BLaER1 (cell line): ENCODE measurements around the gene ADGRF1.
"Not testable (repeated sequence)": the region's sequence is repeated elsewhere in the genome, so short reads cannot be mapped to it uniquely, and the experiment has no call there.

Experiments
- H3K27ac ChIP-seq: shearing (Covaris generic); formaldehyde crosslinking; 2 replicates; pipeline ENCODE4 v1.8.1; 2022
- H3K27me3 ChIP-seq: shearing (Covaris generic); formaldehyde crosslinking; 2 replicates; pipeline ENCODE4 v1.8.1; 2022
- H3K36me3 ChIP-seq: shearing (Covaris generic); formaldehyde crosslinking; 2 replicates; pipeline ENCODE4 v1.8.1; 2022
- H3K4me1 ChIP-seq: shearing (Covaris generic); formaldehyde crosslinking; 2 replicates; pipeline ENCODE4 v1.8.1; 2022
- H3K4me2 ChIP-seq: shearing (Covaris generic); formaldehyde crosslinking; 2 replicates; pipeline ENCODE4 v1.8.1; 2022
- H3K4me3 ChIP-seq: shearing (Covaris generic); formaldehyde crosslinking; 2 replicates; pipeline ENCODE4 v1.8.1; 2022
- H3K9ac ChIP-seq: shearing (Covaris generic); formaldehyde crosslinking; 2 replicates; pipeline ENCODE4 v1.8.1; 2022
- H3K9me3 ChIP-seq: shearing (Covaris generic); formaldehyde crosslinking; 2 replicates; pipeline ENCODE4 v1.8.1; 2022
- H4K20me1 ChIP-seq: shearing (Covaris generic); formaldehyde crosslinking; 2 replicates; pipeline ENCODE4 v1.8.1; 2022
- Cebpa-rat ChIP-seq: shearing (Covaris generic); IDR thresholded peaks from 2 replicates; pipeline ENCODE4 v1.8.1; 2022

The ADGRF1 gene

GRCh38 chr6:47007657-47008396 is 34.3 kb downstream of the ADGRF1 start:
- Histone ChIP-seq H3K9me3 (no peaks in the 10 kb centered on the region), H3K4me2 (no peak overlapping the region), H3K36me3 (no peaks in the 10 kb centered on the region)

DNA sequence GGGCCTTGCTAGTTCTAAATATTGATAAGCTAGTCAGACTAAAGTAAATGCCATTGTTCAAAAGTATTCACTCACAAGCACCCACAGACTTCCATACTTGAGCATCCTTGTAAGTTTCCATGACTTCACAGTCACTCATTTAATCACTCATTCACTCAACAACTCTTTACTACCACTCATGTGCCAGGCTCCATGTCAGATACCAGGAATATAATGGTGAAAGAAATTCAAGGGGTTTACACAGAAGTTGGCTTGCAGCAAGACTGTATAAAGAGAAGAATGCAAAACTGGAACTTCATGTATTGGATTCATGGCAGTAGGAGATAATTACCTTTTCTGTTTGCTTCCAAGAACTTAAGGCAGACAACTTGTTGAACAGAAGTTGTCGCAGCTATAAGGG is 36.6 kb downstream of the ADGRF1 start:
- Histone ChIP-seq H3K9ac (no peak overlapping the region), H3K4me2 (no peak overlapping the region), H3K27ac (no peak overlapping the region), H3K9me3 (no peaks in the 10 kb centered on the region), H3K4me3 (no peak overlapping the region), H3K27me3 (no peaks in the 10 kb centered on the region), H3K36me3 (no peaks in the 10 kb centered on the region), H3K4me1 (no peaks in the 10 kb centered on the region), H4K20me1 (no peaks in the 10 kb centered on the region)
- no peak for TF ChIP-seq Cebpa-rat

More at GRCh38 chr6:47007657-47008396, 34.3 kb downstream of the ADGRF1 start:
- Histone ChIP-seq H3K9ac (no peak overlapping the region), H3K27me3 (no peaks in the 10 kb centered on the region), H3K4me1 (no peaks in the 10 kb centered on the region), H3K27ac (no peak overlapping the region), H3K4me3 (no peak overlapping the region), H4K20me1 (no peaks in the 10 kb centered on the region)
- no peak for TF ChIP-seq Cebpa-rat

DNA sequence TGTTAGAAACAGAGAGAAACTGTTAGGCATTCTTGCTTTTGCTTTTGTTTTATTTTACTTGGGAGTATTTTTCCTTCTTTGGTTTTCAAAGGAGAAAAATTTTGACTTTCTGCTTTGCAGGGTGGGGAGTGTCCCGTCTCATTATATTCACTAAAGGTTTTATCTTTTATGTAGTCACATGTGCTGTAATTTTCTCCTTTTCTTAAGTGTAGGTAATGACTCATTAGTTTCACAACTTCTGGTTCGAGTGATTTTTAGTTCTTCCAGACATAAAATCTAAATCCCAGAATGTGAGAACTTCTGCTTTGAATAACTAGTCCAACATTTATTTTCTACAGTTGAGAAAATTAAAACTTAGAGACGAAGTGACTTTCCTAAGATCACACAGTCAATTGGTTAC is 37.7 kb downstream of the ADGRF1 start:
- Histone ChIP-seq H3K9me3 (no peaks in the 10 kb centered on the region), H3K27ac (no peak overlapping the region), H3K4me3 (no peak overlapping the region), H3K9ac (no peak overlapping the region), H3K4me2 (no peak overlapping the region), H3K36me3 (no peaks in the 10 kb centered on the region), H3K27me3 (no peaks in the 10 kb centered on the region), H3K4me1 (no peaks in the 10 kb centered on the region), H4K20me1 (no peaks in the 10 kb centered on the region)
- TF ChIP-seq Cebpa-rat = no peak

GRCh38 chr6:47000842-47001241 is 41.3 kb downstream of the ADGRF1 start:
- Histone ChIP-seq H3K36me3 (no peaks in the 10 kb centered on the region), H3K4me3 (no peak overlapping the region), H3K27me3 (no peaks in the 10 kb centered on the region), H3K9me3 (no peaks in the 10 kb centered on the region), H3K27ac (no peak overlapping the region), H4K20me1 (no peaks in the 10 kb centered on the region), H3K4me1 (no peaks in the 10 kb centered on the region), H3K9ac (no peak overlapping the region), H3K4me2 (no peak overlapping the region)
- no peak for TF ChIP-seq Cebpa-rat

GRCh38 chr6:46998436-46999017 is 43.6 kb downstream of the ADGRF1 start:
- H3K27ac ChIP-seq = no peak overlapping the region
- TF ChIP-seq Cebpa-rat = no peak

DNA sequence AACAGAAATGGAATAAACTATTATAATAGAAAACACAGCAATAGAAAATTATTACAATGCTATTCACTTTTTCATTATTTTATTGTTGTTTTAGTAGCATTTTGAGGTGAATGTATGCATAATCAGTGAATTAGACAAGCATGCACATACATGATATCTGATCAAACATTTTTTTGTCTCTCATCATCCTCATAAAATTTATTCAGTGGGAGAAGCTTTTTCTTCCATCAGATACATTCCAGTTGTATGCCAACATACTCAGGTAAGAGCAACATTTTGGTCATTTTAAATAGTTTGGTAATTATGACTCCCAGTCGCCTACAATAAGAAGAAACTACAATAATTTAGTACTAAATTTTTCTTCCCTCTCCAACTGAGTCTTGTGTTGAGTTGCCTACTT is 44.5 kb downstream of the ADGRF1 start:
- H3K4me3 ChIP-seq = no peak overlapping the region
- no peaks in the 10 kb centered on the region for H3K36me3 ChIP-seq
- no peak overlapping the region for H3K4me2 ChIP-seq
- no peaks in the 10 kb centered on the region for H3K27me3 ChIP-seq
- H3K9me3 ChIP-seq = no peaks in the 10 kb centered on the region
- no peaks in the 10 kb centered on the region for H3K4me1 ChIP-seq
- H4K20me1 ChIP-seq = no peaks in the 10 kb centered on the region
- no peak for TF ChIP-seq Cebpa-rat
- H3K27ac ChIP-seq = no peak overlapping the region
- no peak overlapping the region for H3K9ac ChIP-seq

More at GRCh38 chr6:46998436-46999017, 43.6 kb downstream of the ADGRF1 start:
- Histone ChIP-seq H3K36me3 (no peaks in the 10 kb centered on the region), H3K27me3 (no peaks in the 10 kb centered on the region), H3K9ac (no peak overlapping the region), H3K9me3 (no peaks in the 10 kb centered on the region), H3K4me1 (no peaks in the 10 kb centered on the region), H4K20me1 (no peaks in the 10 kb centered on the region), H3K4me3 (no peak overlapping the region), H3K4me2 (no peak overlapping the region)

DNA sequence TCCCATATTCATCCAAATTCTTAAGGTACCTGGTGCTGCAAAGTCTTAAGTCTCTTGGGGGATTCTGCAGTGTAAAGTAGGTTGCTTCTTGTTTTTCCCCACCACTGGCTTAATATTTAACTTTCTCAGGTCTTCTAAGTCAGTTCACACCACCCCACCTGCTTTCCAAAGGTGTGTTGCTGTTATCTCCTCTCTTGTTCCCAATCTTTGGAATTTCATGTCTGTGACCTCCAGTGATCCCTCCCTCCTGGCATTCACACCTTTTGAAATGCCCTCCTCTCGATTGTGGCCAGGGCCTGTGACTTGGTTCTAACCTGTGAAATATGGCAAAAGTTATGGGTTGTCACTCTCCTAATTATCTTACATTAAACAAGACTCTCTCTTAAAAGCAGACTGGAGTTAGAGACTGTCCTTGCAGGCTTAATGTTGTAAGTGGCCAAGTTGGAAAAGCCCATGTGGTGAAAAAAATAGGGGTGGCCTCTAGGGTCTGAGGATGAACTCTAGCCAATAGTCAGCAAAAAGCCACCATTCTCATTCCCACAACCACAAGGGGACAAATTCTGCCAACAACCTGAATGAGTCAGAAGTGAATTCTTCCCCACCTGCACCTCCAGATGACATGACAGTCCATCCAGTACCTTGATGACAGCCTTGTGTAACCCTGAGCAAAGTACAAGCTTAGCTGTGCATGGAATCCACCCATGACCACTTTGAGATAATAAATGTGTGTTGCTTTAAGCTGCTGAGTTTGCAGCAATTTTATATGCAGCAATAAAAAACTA is 45.1 kb downstream of the ADGRF1 start:
- Histone ChIP-seq H3K4me2 (no peak overlapping the region), H3K4me1 (no peaks in the 10 kb centered on the region), H3K27ac (no peak overlapping the region), H4K20me1 (no peaks in the 10 kb centered on the region), H3K36me3 (no peaks in the 10 kb centered on the region), H3K4me3 (no peak overlapping the region), H3K9me3 (no peaks in the 10 kb centered on the region), H3K27me3 (no peaks in the 10 kb centered on the region), H3K9ac (no peak overlapping the region)
- no peak for TF ChIP-seq Cebpa-rat

GRCh38 chr6:46994933-46995332 is 47.2 kb downstream of the ADGRF1 start:
- TF ChIP-seq Cebpa-rat = no peak
- Histone ChIP-seq H3K27ac (no peak overlapping the region), H3K9me3 (no peaks in the 10 kb centered on the region), H3K36me3 (no peaks in the 10 kb centered on the region), H3K4me2 (no peak overlapping the region), H3K27me3 (no peaks in the 10 kb centered on the region), H4K20me1 (no peaks in the 10 kb centered on the region), H3K4me1 (no peaks in the 10 kb centered on the region), H3K4me3 (no peak overlapping the region), H3K9ac (no peak overlapping the region)

GRCh38 chr6:46993846-46994245 is 48.3 kb downstream of the ADGRF1 start:
- Histone ChIP-seq H3K9ac (no peak overlapping the region), H3K4me1 (no peaks in the 10 kb centered on the region), H3K9me3 (no peaks in the 10 kb centered on the region), H3K4me2 (no peak overlapping the region), H3K27me3 (no peaks in the 10 kb centered on the region), H3K27ac (no peak overlapping the region), H3K36me3 (no peaks in the 10 kb centered on the region), H4K20me1 (no peaks in the 10 kb centered on the region), H3K4me3 (no peak overlapping the region)
- TF ChIP-seq Cebpa-rat = no peak

DNA sequence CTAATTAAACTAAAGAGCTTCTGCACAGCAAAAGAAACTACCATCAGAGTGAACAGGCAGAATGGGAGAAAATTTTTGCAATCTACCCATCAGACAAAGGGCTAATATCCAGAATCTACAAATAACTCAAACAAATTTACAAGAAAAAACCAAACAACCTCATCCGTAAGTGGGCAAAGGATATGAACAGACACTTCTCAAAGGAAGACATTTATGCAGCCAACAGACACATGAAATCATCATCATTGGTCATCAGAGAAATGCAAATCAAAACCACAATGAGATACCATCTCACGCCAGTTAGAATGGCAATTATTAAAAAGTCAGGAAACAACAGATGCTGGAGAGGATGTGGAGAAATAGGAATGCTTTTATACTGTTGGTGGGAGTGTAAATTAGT is 49.7 kb downstream of the ADGRF1 start:
- H3K4me2 ChIP-seq, H3K4me1 ChIP-seq, H3K27me3 ChIP-seq, H4K20me1 ChIP-seq, H3K9ac ChIP-seq, H3K9me3 ChIP-seq, H3K36me3 ChIP-seq, H3K27ac ChIP-seq, H3K4me3 ChIP-seq: not testable (repeated sequence)

DNA sequence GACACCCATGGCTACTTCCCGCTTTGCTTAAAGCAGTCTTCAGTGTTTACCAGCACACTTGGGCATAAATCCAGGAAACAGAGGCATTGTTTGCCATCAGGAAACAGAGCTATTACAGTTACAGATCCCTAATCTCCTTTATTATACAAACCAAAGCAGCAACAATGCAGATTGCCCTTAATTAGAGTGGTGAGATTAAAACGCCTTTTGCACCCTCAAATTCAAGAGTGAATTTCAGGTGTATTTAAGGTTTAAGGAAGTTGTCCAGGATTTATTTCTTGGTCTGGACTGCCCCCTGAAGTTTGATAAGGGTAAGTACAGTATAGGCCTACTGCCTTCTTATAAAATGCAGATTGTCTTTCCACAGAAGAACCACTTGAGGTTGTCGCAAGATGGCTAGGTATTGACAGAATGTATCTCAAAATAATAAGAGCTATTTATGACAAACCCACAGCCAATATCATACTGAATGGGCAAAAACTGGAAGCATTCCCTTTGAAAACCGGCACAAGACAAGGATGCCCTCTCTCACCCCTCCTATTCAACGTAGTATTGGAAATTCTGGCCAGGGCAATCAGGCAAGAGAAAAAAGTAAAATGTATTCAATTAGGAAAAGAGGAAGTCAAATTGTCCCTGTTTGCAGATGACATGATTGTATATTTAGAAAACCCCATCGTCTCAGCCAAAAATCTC is 51.2 kb downstream of the ADGRF1 start:
- not testable (repeated sequence) for H3K27me3 ChIP-seq, H3K36me3 ChIP-seq, H4K20me1 ChIP-seq, H3K4me2 ChIP-seq, H3K4me3 ChIP-seq, H3K9me3 ChIP-seq, H3K4me1 ChIP-seq, H3K9ac ChIP-seq, H3K27ac ChIP-seq
